Trophoblast cell (in vitro differentiated cells and primary cell): ENCODE measurements around the gene SPRING1.

Experiments used
- DNase-seq, 2 donors: peaks; one replicate each; pipeline ENCODE4 v3.0.0-alpha.2; 2016
- H2AFZ ChIP-seq: 2 replicates; pipeline ENCODE4 v1.6.1; 2013; ENCODE audit warnings: low read length, moderate library complexity, mild to moderate bottlenecking; ENCODE audit not compliant: insufficient read depth, poor library complexity
- H2AK5ac ChIP-seq: 2 replicates; pipeline ENCODE4 v1.6.1; 2013; ENCODE audit warnings: mild to moderate bottlenecking, low read length
- H2BK120ac ChIP-seq: 2 replicates; pipeline ENCODE4 v1.6.1; 2013; ENCODE audit warnings: low read length, mild to moderate bottlenecking, moderate library complexity; ENCODE audit not compliant: insufficient read depth, poor library complexity
- H2BK12ac ChIP-seq: 2 replicates; pipeline ENCODE4 v1.6.1; 2013; ENCODE audit warnings: mild to moderate bottlenecking, low read length, moderate library complexity
- H2BK5ac ChIP-seq: 2 replicates; pipeline ENCODE4 v1.6.1; 2013; ENCODE audit warnings: low read length, low read depth, moderate library complexity, mild to moderate bottlenecking; ENCODE audit not compliant: poor library complexity
- H3K14ac ChIP-seq: 2 replicates; pipeline ENCODE4 v1.6.1; 2013; ENCODE audit warnings: mild to moderate bottlenecking, low read length
- H3K18ac ChIP-seq: 2 replicates; pipeline ENCODE4 v1.6.1; 2013; ENCODE audit warnings: mild to moderate bottlenecking, low read length
- H3K23ac ChIP-seq: 2 replicates; pipeline ENCODE4 v1.6.1; 2013; ENCODE audit warnings: low read length
- H3K27ac ChIP-seq: 2 replicates; pipeline ENCODE4 v1.5.1; 2013; ENCODE audit warnings: low read depth, mild to moderate bottlenecking, inconsistent platforms, low read length, moderate library complexity
- H3K27me3 ChIP-seq: 2 replicates; pipeline ENCODE4 v1.6.1; 2013; ENCODE audit warnings: inconsistent platforms, mild to moderate bottlenecking, low read length, moderate library complexity; ENCODE audit not compliant: insufficient read depth
- H3K36me3 ChIP-seq, 2 experiments: 1 replicate in 1 of 2; 2 replicates in 1 of 2; pipeline ENCODE4 v1.6.1; 2013; ENCODE audit warnings: low read length in 2 of 2, mild to moderate bottlenecking in 2 of 2, moderate library complexity in 1 of 2; ENCODE audit not compliant: insufficient read depth in 2 of 2, control insufficient read depth in 1 of 2
- H3K4ac ChIP-seq: 2 replicates; pipeline ENCODE4 v1.6.1; 2013; ENCODE audit warnings: low read depth, mild to moderate bottlenecking, low read length, moderate library complexity
- H3K4me1 ChIP-seq, 2 experiments: 1 replicate in 1 of 2; 2 replicates in 1 of 2; pipeline ENCODE4 v1.6.1; 2013; ENCODE audit warnings: low read length in 2 of 2, mild to moderate bottlenecking in 2 of 2, moderate library complexity in 1 of 2; ENCODE audit not compliant: insufficient read depth in 2 of 2, control insufficient read depth in 1 of 2
- H3K4me2 ChIP-seq: 2 replicates; pipeline ENCODE4 v1.6.1; 2013; ENCODE audit warnings: inconsistent platforms, mild to moderate bottlenecking, low read length, moderate library complexity
- H3K4me3 ChIP-seq: 2 replicates; pipeline ENCODE4 v1.5.1; 2013; ENCODE audit warnings: mild to moderate bottlenecking, low read depth, low read length, inconsistent platforms
- H3K79me1 ChIP-seq: one replicate; pipeline ENCODE4 v1.6.1; 2013; ENCODE audit warnings: low read length
- H3K79me2 ChIP-seq: 2 replicates; pipeline ENCODE4 v1.6.1; 2013; ENCODE audit warnings: low read length, mild to moderate bottlenecking; ENCODE audit not compliant: control insufficient read depth, insufficient read depth, poor library complexity
- H3K9ac ChIP-seq: 2 replicates; pipeline ENCODE4 v1.6.1; 2013; ENCODE audit warnings: mild to moderate bottlenecking, low read length
- H3K9me3 ChIP-seq: 2 replicates; pipeline ENCODE4 v1.6.1; 2013; ENCODE audit warnings: low read depth, mild to moderate bottlenecking, control low read depth, inconsistent platforms, low read length; ENCODE audit not compliant: insufficient read depth
- H4K12ac ChIP-seq: 2 replicates; pipeline ENCODE4 v1.6.1; 2013; ENCODE audit warnings: low read depth, mild to moderate bottlenecking, low read length, moderate library complexity
- H4K8ac ChIP-seq: 2 replicates; pipeline ENCODE4 v1.6.1; 2013; ENCODE audit warnings: low read depth, mild to moderate bottlenecking, low read length, moderate library complexity
- H4K91ac ChIP-seq: one replicate; pipeline ENCODE4 v1.6.1; 2013; ENCODE audit warnings: low read depth, mild to moderate bottlenecking, low read length, moderate library complexity
- WGBS: extraction: QIAGEN DNeasy Blood & Tissue Kit; methylation state at CpG from one replicate; pipeline ENCODE4 v1.1.7; 2013; ENCODE audit warnings: missing lambda C conversion rate; ENCODE audit not compliant: insufficient read length, insufficient coverage; ENCODE audit errors: extremely low coverage; 5-methylcytosine and 5-hydroxymethylcytosine counted together

The SPRING1 gene

DNA sequence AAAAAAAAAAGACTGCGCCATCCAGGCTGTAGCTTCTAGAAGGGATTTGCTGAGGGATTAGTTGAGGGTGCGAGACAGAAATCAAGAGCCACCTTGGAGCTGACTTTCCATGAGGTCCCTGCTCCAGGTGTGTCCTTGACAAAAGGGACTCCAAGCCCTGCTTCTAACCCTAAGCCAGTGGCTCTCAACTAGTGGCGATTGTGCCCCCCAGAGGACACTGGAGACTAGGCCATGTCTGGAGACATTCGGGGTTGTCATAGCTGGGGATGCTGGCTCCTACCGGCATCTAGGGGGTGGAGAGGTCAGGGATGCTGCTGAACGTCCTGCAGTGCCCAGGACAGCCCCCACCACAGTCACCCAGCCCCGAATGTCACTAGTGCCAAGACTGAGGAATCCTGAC is 40.6 kb downstream of the SPRING1 start:
- no peak overlapping the region for H3K4ac ChIP-seq
- H2BK120ac ChIP-seq = no peak overlapping the region
- no peak overlapping the region for H3K23ac ChIP-seq
- H2BK5ac ChIP-seq = no peak overlapping the region
- no peak overlapping the region for H4K8ac ChIP-seq
- no peak overlapping the region for H3K27ac ChIP-seq
- no peak overlapping the region for H4K12ac ChIP-seq
- H3K4me1 ChIP-seq = no peaks in the 10 kb centered on the region
- no peak overlapping the region for H2BK12ac ChIP-seq
- H3K4me2 ChIP-seq = no peak overlapping the region
- H3K36me3 ChIP-seq = no peaks in the 10 kb centered on the region
- no peak overlapping the region for H3K9ac ChIP-seq
- no peaks in the 10 kb centered on the region for H3K79me2 ChIP-seq
- DNase-seq = peak in 1 of 2 donors; percentile 31
- peaks cover 1% of the 10 kb centered on the region for H3K9me3 ChIP-seq
- no peak overlapping the region for H4K91ac ChIP-seq
- H2AK5ac ChIP-seq = no peak overlapping the region
- no peak overlapping the region for H3K14ac ChIP-seq
- WGBS = no CpG with 5 or more reads among the region's 7 CpGs
- no peak overlapping the region for H3K4me3 ChIP-seq
- H3K18ac ChIP-seq = no peak overlapping the region
- no peak overlapping the region for H2AFZ ChIP-seq
- H3K27me3 ChIP-seq = peaks cover 2% of the 10 kb centered on the region
- H3K79me1 ChIP-seq = no peaks in the 10 kb centered on the region

DNA sequence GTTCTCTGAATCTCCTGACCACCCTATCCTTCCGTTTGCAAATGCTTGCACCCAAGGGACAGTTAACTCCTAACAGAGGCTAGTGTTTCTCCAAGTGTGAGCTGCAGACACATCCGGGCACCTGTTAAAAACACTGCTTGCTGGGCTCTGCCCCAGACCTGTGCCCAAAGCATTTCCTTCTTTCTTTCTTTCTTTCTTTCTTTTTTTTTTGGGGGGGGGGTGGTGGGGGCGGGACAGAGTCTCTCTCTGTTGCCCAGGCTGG is 42.5 kb downstream of the SPRING1 start:
- peaks cover 2% of the 10 kb centered on the region for H3K27me3 ChIP-seq
- no peaks in the 10 kb centered on the region for H3K79me2 ChIP-seq
- no peak overlapping the region for H4K91ac ChIP-seq
- H3K23ac ChIP-seq = no peak overlapping the region
- H3K4ac ChIP-seq = no peak overlapping the region
- no peak for DNase-seq
- H2BK5ac ChIP-seq = no peak overlapping the region
- H3K18ac ChIP-seq = no peak overlapping the region
- H4K8ac ChIP-seq = no peak overlapping the region
- no peaks in the 10 kb centered on the region for H3K4me1 ChIP-seq
- H3K4me3 ChIP-seq = no peak overlapping the region
- H3K9me3 ChIP-seq = peaks cover 1% of the 10 kb centered on the region
- no peak overlapping the region for H3K4me2 ChIP-seq
- H2BK120ac ChIP-seq = no peak overlapping the region
- H3K79me1 ChIP-seq = no peaks in the 10 kb centered on the region
- no peaks in the 10 kb centered on the region for H3K36me3 ChIP-seq
- H2AFZ ChIP-seq = no peak overlapping the region
- H3K27ac ChIP-seq = no peak overlapping the region
- WGBS = no CpG with 5 or more reads among the region's 3 CpGs
- H3K14ac ChIP-seq = no peak overlapping the region
- H4K12ac ChIP-seq = no peak overlapping the region
- H2BK12ac ChIP-seq = no peak overlapping the region
- no peak overlapping the region for H3K9ac ChIP-seq
- no peak overlapping the region for H2AK5ac ChIP-seq

DNA sequence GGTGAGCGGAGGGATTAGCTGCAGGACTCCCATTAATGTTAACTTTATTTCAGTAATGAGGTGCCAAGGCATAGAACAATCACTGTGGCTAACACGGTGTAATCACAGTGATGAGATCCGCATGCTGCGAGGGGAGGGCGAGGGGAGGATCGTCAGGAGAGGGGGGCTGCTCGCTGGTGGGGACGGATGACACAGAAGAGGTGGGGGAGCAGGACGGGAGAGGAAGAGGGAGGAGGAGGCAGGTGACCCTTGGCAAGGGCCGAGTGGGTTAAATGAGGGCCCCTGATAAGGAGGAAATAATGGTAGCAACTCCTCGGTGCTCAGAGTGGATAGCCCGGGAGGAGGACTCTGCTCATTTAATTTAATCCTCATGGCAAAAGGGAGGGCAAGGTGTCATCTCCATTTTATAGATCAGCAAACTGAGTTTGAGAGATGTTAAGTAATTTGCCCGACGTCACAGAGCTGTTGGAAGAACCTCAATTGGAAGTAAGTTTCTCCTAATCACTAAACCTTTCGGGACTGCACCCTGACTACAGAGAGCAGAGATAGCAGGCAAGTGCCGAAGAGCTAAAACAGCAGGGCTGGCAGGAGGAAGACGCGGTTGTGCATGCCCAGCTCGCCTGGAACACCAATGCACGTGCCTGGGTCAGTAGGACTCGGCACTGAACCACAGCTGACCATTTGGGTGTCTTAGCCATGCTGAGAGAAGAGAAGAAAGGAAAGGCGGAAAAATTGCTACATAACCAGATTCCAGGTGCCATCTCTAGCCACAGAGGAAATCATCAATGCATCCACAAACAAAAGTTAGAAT is 43.0 kb downstream of the SPRING1 start:
- Histone ChIP-seq H4K91ac (no peak overlapping the region), H3K79me1 (no peaks in the 10 kb centered on the region), H3K27me3 (peaks cover 2% of the 10 kb centered on the region), H3K23ac (no peak overlapping the region), H3K4ac (no peak overlapping the region), H3K27ac (no peak overlapping the region), H2AFZ (no peak overlapping the region), H3K36me3 (no peaks in the 10 kb centered on the region), H2AK5ac (no peak overlapping the region), H3K79me2 (no peaks in the 10 kb centered on the region), H2BK12ac (no peak overlapping the region), H3K14ac (no peak overlapping the region), H4K8ac (no peak overlapping the region), H3K9me3 (peaks cover 1% of the 10 kb centered on the region), H2BK120ac (no peak overlapping the region), H3K9ac (no peak overlapping the region), H3K18ac (no peak overlapping the region), H3K4me3 (no peak overlapping the region), H3K4me2 (no peak overlapping the region), H3K4me1 (no peaks in the 10 kb centered on the region), H2BK5ac (no peak overlapping the region), H4K12ac (no peak overlapping the region)
- no CpG with 5 or more reads among the region's 22 CpGs for WGBS
- DNase-seq = no peak

DNA sequence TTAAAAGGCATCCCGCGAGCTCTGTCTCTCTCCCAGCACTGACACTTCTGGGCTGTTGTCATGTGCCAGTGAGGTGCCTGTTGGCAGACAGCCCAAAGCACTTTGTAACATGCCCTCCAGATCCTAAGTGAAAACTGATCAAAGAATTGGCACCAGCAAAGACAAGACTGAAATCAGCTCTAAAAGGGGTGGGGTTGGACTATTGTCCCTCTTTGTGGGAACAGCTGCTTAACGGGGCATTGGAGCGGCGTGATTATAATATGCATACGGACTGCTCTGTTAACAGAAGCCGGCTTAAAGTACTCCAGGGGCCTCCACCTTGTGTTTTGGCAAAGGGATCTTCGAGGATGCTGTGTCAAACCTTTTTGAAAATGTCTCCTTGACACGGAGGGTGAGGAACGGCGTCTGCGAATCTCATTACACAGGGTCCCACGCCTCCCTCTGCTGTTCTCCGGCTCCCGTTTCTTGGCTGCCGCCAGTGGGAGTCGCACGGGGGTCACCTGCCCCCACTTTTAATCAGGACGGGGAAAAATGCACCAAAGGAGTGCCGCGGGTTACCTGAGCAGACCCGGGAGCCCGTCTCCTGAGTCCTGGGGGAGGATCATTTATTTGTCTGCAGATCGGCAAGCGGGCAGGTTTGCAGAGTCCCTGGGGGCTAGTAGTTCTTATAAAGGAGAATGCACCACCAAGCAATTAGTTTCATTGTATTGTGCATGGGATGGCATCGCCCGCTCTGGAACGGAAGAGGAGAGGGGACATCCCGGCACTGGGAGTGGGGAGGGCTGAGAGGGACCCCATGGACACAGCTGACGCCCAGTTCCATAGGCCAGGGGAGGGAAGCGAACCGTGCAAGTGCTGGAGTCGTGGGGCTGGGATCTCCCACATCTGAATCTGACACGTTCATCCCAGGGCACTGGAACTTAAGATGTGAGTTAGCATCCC is 44.3 kb downstream of the SPRING1 start:
- H2AK5ac ChIP-seq = no peak overlapping the region
- no peak overlapping the region for H3K18ac ChIP-seq
- H4K12ac ChIP-seq = no peak overlapping the region
- H4K91ac ChIP-seq = no peak overlapping the region
- no peak overlapping the region for H3K9ac ChIP-seq
- H2BK120ac ChIP-seq = no peak overlapping the region
- H3K79me2 ChIP-seq = no peaks in the 10 kb centered on the region
- no peaks in the 10 kb centered on the region for H3K36me3 ChIP-seq
- H3K4me2 ChIP-seq = no peak overlapping the region
- H2BK12ac ChIP-seq = no peak overlapping the region
- no peaks in the 10 kb centered on the region for H3K4me1 ChIP-seq
- no peak overlapping the region for H3K4me3 ChIP-seq
- peaks cover 2% of the 10 kb centered on the region for H3K27me3 ChIP-seq
- no peak overlapping the region for H3K23ac ChIP-seq
- no peak overlapping the region for H4K8ac ChIP-seq
- no peak overlapping the region for H2BK5ac ChIP-seq
- WGBS = no CpG with 5 or more reads among the region's 34 CpGs
- no peak overlapping the region for H3K4ac ChIP-seq
- peaks cover 1% of the 10 kb centered on the region for H3K9me3 ChIP-seq
- H3K79me1 ChIP-seq = no peaks in the 10 kb centered on the region
- no peak overlapping the region for H3K27ac ChIP-seq
- no peak overlapping the region for H2AFZ ChIP-seq
- H3K14ac ChIP-seq = no peak overlapping the region
- no peak for DNase-seq
